Activated CD8-positive, alpha-beta memory T cell treated with anti-CD3 and anti-CD28 coated beads for 1 hour (primary cell): ENCODE results near the gene NVL.

ENCODE experiments used
- DNase-seq, 2 donors: peaks; one replicate each; pipeline ENCODE4 v3.0.0-alpha.2; 2020; ENCODE audit warnings: low read depth in 1 of 2; ENCODE audit errors: extremely low read depth in 1 of 2

NVL gene

DNA sequence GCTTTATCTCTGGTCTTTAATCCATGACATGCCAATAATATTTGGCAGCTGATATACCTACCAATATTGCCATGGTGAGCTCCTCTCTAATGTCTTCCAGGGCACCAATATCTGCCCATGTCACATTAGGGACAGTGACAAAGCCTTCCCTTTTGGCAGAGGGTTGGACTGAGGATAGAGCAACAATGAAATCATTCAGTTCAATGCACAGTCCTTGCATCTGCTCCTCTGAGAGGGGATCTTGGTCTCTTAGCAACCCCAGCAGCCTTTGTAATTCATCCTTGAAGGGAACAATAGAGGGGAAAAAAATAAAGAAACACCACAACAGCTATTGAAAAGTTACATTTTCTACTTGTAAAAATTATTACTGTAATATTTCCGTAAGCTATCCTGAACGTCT, 42.3 kb downstream of the NVL start:
- no peak for DNase-seq

DNA sequence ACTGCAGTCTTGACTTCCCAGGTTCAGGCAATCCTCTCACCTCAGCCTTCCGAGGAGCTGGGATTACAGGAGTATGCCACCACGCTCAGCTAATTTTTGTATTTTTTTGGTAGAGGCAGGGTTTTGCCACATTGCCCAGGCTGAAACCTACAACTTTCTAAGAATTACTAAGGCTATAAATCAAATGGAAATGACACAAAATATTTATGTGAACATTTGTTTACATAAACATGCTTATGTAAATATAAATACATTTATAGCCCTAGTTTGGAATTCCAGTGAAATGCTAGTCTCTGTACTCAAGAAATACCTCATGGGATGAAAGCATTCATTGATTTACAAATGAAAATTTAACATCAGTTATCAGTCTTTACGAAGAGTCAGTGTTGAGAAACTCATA, 47.8 kb downstream of the NVL start:
- DNase-seq, result no peak

DNA sequence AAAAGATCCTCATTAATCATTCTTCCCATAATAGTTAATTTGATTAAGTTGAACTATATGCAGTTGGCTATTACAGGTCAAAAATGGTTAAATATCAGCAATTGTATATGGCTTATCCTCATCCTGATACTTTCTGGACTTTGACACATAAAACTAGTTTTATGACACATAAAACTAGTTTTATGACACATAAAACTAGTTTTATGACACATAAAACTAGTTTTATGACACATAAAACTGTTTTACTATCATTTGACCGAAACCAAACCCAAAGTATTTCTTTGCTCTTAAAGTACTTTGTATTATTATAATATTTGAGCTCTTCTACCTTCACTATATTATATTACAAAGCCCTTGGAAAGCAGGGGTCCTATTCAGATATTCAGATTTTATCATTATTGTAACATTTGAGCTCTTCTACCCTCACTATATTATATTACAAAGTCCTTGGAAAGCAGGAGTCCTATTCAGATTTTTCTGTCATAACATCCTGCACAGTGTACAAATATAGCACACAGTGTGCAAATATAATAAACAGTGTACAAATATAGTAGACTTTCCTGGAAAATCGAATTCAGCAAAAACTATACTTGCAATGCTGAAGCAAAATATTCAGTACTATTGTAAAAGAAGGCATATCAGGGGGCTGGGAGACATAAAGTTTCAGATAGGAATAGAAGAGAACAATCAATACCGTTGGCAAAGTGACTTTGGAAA, 53.0 kb downstream of the NVL start:
- no peak for DNase-seq

DNA sequence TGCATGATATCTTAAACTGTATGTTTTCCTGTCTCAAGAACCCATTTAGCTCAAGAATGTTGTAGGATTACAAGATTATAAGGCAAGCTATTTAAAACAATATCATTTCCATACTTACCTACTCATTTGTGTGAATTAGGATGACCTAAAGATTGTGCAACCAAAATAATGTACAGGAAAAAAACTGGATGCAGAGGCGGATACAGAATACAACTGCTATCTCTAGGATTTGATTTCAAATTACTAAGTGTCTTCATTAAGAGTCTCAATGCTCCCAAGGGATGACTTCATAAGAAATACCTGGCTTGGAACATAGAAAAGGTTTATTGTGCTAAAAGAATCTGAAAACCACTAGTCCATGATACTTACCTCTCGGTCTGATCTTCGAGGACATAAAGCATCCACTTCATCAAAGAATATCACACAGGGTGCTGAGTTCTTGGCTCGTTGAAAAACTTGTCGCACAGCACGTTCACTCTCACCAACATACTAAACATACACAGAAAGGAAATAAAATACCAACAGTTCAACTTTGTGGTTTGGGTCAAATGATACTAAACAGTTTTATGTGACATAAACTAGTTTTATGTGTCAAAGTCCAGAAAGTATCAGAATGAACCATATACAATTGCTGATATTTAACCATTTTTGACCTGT, 54.9 kb downstream of the NVL start:
- no peak for DNase-seq

DNA sequence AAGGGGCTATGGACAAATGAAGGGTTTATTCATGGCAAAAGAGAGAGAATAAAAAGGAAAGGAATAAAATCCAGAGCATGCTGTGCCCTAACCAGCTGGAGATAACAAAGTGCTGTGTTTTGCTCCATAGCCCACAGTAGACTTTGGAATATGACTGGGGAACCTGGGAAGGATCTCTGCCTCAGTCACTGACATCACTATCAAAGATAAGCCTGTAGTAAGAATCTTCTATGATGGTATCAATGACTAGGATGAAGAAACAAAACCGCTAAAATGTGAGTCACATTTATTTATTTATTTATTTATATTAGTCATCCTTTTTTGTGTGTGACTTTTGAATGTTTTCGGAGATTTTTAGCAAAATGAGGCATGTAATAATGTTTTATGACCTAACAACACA, 56.3 kb downstream of the NVL start:
- DNase-seq, result no peak

DNA sequence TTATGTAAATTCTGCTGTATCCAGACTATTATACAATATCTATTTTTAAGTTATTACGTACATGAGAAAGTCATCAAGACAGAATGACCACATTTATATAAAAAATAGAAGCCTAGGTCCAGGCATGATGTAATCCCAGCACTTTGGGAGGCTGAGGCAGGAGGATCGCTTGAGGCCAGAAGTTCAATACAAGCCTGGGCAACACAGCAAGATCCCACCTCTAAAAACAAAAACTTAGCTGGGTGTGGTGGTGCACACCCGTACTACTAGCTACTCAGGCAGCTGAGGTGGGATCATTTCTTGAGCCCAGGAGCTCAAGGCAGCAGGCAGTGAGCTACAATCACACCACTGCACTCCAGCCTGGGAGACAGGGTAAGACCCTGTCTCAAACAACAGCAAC, 58.9 kb downstream of the NVL start:
- DNase-seq, result no peak

DNA sequence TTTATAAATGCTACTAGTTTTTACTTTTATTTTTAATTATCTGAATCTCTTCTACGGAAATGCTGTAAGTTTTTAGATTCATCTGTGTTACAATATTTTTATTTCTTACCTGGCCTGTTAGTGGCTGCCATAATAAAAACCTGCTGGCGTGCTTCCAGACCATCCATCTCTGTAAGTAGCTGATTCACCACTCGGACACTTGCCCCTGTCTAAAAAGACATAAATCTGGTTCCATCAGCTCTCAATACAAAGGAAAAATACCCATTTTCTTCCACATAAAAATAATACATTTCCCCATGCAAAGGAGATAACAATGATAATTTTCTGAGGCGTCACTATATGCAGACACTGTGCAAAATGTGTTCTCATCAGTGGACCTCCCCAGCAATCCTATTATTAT, 62.0 kb downstream of the NVL start:
- DNase-seq, result no peak

DNA sequence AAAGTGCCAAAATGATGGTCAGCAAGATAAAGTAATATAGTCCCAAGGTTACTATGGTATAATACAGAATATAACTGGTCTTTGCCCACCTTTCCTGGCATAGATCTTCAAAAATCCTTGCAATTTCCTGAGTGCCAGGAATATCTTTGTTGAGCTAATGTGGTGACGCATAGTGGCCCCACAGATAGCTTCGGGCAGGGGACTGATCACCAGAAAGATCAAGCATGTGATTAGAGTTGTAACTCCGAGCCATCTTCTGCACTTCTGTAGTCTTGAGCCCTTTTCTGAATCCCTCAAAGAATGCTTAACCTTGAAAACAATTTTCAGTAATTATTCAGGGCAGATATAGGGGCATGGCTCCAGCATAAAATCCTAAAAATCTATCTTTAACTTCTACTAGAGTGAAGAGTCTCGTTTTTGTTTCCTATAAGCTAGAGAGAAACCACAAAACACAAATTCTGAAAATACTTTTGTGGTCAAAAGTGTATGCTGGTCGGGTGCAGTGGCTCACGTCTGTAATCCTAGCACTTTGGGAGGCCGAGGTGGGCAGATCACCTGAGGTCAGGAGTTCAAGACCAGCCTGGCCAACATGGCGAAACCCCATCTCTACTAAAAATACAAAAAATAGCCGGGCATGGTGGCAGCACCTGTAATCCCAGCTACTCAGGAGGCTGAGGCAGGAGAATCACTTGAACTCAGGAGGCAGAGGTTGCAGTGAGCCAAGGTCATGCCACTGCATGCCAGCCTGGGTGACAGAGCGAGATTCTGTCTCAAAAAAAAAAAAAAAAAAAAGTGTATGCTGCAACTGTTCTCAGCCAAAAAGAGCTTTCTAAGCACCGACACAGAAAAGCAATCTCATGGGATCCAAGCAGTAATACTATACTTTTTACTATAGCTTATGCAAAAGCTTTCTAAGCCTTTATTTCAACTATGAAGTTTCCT, 62.8 kb downstream of the NVL start:
- DNase-seq, result no peak

DNA sequence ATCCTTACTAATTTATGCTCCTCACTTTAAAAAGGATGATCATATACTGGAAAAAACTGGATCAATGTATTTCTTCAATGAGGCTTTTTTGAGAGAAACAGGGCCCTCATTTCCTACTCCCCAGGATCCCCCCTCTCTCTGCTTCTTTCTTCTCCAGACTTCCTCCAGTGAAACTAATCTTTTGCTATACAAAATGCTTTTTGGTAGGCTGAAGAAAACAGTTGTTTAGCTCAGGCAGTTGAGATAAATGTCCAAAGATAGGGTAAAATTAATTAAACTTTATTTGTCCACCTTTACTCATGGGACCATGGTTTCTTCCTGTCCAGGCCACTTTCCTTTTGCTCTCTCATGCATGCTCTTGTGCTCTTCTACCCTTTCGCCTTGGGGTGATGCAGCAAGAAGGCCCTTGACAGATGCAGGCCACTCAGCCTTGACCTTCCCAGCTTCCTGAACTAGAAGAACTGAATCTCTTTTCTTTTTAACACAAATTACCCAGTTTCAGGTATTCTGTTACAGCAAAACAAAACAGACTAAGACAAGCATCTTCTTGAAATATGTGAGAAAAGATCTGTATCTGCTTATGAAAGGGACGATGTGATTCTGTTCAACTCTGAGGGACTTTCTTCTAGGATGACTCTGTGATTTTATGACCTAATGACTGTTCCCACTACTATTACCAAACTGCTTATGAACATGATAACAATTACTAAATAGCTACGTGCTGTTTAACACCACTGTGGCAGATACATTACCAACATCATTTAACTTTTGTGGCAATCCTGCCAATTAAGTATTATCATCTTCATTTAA, 63.7 kb downstream of the NVL start:
- no peak for DNase-seq

DNA sequence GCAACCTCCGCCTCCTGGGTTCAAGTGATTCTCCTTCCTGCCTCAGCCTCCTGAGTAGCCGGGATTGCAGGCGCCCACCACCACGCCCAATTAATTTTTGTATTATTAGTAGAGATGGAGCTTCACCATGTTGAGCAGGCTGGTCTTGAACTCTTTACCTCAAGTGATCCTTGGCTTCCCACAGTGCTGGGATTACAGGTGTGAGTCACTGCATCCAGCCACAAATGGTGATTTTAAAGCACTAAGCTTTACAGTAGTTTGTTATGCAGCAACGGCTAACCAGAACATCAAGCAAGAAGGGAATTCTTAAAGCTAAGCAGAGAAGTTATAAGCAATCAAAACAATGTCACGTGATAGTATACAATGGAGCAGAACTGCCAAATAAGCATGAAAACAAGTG, 65.7 kb downstream of the NVL start:
- no peak for DNase-seq

DNA sequence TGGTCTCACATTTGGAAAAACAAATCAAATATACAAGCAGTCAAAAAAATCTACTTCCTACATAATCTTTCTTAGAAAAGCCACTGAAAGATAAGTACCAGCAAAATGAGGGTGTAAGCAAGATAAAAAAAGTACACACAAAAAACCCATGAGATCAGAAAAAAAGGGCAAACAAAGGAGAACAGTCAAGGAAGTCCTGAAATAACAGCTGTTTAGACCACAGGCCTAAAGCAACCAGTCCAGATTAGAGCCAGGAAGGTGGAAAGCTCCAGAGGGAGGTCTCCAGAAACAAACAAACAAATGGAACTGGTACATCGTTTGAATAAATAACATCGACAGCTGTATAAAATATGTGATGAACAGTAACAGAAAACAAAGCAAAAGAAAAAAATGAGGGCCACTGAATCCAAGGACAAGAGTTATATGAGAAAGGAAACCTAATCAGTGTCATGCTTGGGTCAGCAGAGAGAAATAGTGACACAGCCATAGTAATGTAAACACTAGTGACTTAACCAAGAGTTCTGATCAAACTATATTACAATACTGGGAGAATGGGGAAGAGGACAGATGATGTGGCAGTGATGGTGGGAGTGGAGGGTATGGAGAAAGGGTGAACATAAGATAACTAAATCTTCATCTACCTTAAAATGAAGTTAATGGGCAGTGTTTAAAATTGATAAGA, 67.5 kb downstream of the NVL start:
- no peak for DNase-seq

DNA sequence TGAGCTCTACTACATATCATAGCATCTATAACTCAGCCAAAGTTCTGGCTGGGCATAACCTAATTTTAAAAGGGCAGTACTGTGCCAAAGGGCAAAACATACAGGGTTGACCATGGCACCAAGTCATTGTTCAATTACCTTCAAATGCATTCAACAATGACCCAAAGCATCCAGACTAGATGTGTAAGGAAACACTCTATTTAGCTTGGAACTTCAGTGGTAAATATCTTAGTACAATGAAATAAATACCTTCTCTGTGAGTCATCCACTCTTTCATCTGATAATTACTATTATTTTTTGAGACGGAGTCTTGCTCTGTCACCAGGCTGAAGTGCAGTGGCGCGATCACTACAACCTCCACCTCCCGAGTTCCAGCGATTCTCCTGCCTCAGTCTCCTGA, 70.0 kb downstream of the NVL start:
- DNase-seq, result no peak

DNA sequence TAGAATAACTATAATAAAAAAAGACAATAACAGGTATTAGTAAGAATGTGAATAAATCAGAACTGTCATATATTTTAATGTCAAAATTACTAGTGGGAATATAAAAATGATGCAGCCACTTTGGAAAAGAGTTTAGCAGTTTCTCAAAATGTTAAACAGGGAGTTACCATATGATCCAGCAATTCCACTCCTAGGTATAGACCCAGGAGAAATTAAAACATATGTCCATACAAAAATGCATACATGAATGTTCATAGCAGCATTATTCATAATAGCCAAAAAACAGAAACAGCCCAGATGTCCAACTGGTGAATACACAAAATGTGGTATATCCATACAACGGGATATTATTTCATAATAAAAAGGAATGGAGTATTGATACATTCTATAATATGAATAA, 71.6 kb downstream of the NVL start:
- DNase-seq, result no peak

DNA sequence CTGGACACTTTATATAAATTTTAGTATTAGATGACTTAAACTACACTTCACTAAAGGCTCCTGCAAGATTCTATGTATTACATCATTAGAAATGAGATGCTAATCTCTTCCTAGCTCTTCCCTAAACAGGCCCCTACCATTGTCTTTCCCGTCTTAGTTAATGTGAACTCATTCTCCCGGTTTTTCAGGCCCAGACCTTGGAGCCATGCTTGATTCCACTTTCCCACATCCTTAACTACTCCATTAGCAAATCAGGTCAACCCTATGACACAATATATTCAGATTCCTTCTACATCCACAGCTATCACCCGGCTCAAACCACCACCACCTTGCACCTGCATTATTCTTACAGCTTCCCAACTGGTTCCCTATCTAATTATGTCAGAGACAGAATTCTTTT, 73.3 kb downstream of the NVL start:
- no peak for DNase-seq

DNA sequence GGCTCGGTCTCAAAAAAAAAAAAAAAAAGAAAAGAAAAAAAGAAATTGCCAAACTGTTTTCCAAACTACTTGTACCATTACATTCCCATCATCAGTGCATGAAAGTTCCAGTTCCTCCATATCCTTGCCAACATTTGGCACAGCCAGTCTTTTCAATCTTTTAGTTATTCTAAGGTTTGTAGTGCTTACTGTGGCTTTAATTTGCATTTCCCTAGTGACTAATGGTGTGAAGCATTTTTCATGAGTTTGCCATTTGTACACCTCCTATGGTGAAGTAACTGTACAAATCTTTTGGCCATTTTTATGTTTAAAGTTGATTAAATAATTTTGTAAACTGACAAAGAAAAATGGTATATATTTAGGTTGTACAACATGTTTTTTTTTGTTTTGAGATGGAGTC, 76.3 kb downstream of the NVL start:
- no peak for DNase-seq

DNA sequence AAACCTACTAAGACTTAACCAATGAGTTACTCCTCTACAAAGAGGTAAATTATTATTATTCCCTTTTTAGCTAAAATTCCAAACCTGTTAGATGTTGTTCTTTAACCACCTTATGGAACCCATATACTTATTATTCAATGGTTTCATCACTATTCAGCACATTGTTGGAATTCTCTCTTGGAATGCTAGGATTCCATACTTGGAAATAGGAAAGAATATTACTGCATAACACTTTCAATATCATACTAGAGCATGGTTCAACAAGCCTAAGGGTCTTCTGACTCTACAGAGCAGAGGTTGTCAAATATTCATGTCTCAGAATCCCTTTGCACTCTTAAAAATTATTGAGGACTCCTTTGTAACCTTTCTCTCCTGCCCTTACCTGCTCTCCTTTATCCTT, 77.5 kb downstream of the NVL start:
- no peak for DNase-seq

DNA sequence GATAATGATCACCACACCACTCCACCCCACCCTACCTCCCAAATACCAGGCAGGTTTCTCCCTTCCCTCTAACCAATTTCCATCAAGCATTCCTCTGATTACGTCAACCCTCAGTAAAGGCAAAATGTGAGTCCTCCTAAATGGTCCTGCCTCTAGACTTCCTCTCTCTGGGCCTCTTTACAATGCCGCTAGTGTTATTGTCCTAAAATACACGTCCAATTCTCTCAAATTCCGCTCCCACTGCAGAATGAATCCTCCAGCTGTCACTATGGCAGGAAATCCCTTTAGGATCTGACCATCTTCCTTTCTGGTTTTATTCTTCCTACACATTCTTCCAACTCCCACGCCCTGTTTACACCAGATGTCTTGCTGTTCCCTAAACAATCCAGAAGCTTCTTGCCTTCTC, 78.2 kb downstream of the NVL start:
- DNase-seq, result no peak

DNA sequence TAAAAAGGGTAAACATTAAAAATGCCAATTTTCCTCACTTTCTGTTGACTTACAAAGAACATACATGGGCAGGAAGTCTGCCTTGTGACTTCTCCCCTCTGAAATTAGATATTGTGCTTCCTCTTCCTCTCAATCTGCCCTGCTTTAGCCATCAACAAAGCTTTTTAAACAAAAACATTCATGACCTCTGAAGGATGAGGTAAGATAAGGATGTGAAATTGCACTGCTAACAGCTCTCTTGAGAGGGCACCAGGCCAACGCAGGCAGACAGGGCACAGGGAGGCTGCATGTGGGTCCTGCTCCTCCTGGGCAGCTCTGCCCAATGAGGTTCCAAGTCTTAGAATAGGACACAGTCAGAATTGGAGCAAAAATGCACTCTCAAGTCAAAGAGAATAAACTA, 84.8 kb downstream of the NVL start:
- DNase-seq, result no peak

DNA sequence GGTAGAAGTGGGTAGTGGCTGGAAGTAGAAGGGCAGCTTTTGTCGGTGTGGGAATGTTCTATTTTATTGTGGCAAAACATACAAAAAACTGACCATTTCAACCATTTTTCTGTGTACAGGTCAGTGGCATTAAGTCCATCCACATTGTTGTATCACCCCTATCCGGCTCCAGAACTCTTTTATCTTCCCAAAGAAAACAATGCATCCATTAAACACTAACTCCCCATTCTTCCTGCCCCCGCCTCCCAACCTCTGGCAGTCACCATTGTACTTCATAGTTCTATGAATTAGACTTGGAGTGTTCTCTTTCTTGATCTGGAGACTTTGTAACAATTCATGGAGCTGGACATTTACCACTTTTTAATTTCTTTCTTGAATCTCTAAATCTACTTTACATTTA, 91.2 kb downstream of the NVL start:
- DNase-seq, result no peak

DNA sequence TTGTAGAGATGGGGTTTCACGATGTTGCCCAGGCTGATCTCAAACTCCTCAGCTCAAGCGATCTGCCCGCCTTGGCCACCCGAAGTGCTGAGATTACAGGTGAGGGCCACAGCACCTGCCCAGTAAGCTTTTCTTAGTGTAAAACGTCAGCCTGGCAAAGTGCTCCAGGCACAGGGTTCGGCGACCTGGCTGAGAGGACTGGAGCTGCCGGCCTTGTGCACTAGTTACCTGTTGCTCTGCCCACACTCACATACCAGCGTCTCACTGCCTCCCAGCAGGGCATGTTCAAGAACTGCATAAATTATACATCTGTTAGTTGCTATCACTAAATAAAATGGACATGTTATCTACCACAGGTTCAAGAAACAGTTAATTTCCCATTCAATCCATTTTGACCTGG, 91.8 kb downstream of the NVL start:
- no peak for DNase-seq
